PC-9 (cell line): ENCODE results near the gene GLI1. TPM values are rescaled to one million over a fixed set of nuclear protein-coding genes. Genes with fewer than 3 reads are reported as not detected.
A peak's percentile ranks its signal among the peaks of the same experiment; 100 is the strongest.
"Not testable (repeated sequence)": the region's sequence is repeated elsewhere in the genome, so short reads cannot be mapped to it uniquely, and the experiment has no call there.

Experiments
- BruUV-seq: library from RNA; stranded (reverse); fragments of 400-500 nt; replicated peaks from 2 replicates; lab custom pipeline; 2021; lab: Mats Ljungman, UMichigan
- CTCF ChIA-PET: fragments of 300-600 bp; sonication (Branson Sonifier 250); formaldehyde crosslinking; loops from one replicate; lab custom pipeline; 2022; ENCODE audit warnings: antibody characterized with exemption; lab: Charles Lee
- POLR2A ChIA-PET: fragments of 300-600 bp; sonication (Branson Sonifier 250); formaldehyde crosslinking; loops from one replicate; lab custom pipeline; 2022; ENCODE audit warnings: antibody characterized with exemption; ENCODE audit not compliant: unreplicated experiment; lab: Charles Lee
- DNase-seq, 2 experiments: peaks; one replicate each; pipeline versions ENCODE4 v3.0.0 to v3.0.0-alpha.2; 2015 to 2022; ENCODE audit warnings: mixed read lengths in 1 of 2
- H2AFZ ChIP-seq: fragments of 200-600 bp; sonication (generic); 2 replicates; pipeline ENCODE4 v1.8.1; 2017; ENCODE audit warnings: antibody characterized with exemption
- H3F3A ChIP-seq: fragments of 200-600 bp; sonication (generic); 2 replicates; pipeline ENCODE4 v1.8.1; 2017; ENCODE audit warnings: antibody characterized with exemption, mild to moderate bottlenecking, low read depth; ENCODE audit not compliant: insufficient read depth
- H3K27ac ChIP-seq: fragments of 200-600 bp; sonication (generic); 2 replicates; pipeline ENCODE4 v1.6.1; 2016; ENCODE audit warnings: mixed run types
- H3K27me3 ChIP-seq: fragments of 200-600 bp; sonication (generic); 2 replicates; pipeline ENCODE4 v1.6.1; 2016; ENCODE audit warnings: low read depth, mixed run types; ENCODE audit not compliant: insufficient read depth
- H3K36me3 ChIP-seq: fragments of 200-600 bp; sonication (generic); 2 replicates; pipeline ENCODE4 v1.6.1; 2016; ENCODE audit warnings: low read depth, mixed run types
- H3K4me1 ChIP-seq: fragments of 200-600 bp; sonication (generic); replicated peaks from 2 replicates; pipeline ENCODE4 v1.6.1; 2016; ENCODE audit warnings: mixed run types; ENCODE audit not compliant: insufficient read depth
- H3K4me2 ChIP-seq: fragments of 200-600 bp; sonication (generic); 2 replicates; pipeline ENCODE4 v1.6.1; 2017; ENCODE audit warnings: mixed run types
- H3K4me3 ChIP-seq: fragments of 200-600 bp; sonication (generic); 2 replicates; pipeline ENCODE4 v1.6.1; 2016; ENCODE audit warnings: mixed run types
- H3K79me2 ChIP-seq: fragments of 200-600 bp; sonication (generic); 2 replicates; pipeline ENCODE4 v1.6.1; 2017; ENCODE audit warnings: low read depth, mixed run types
- H3K9me2 ChIP-seq: fragments of 200-600 bp; sonication (generic); 2 replicates; pipeline ENCODE4 v1.8.1; 2017; ENCODE audit warnings: mild to moderate bottlenecking; ENCODE audit not compliant: insufficient read depth
- H3K9me3 ChIP-seq: fragments of 200-600 bp; sonication (generic); 2 replicates; pipeline ENCODE4 v1.8.1; 2016; ENCODE audit warnings: low read depth; ENCODE audit not compliant: insufficient read depth
- H4K20me1 ChIP-seq: fragments of 200-600 bp; sonication (generic); 2 replicates; pipeline ENCODE4 v1.8.1; 2017; ENCODE audit not compliant: insufficient read depth
- EZH2 ChIP-seq: fragments of 200-600 bp; sonication (generic); IDR thresholded peaks from 2 replicates; pipeline ENCODE4 v1.8.0; 2017; ENCODE audit warnings: antibody characterized with exemption, low read depth
- intact Hi-C: fragments of 100-400 bp; cut with micrococcal nuclease; formaldehyde crosslinking; loops from one replicate; pipeline ENCODE4 v1.10.0; 2022; ENCODE audit not compliant: unreplicated experiment
- total RNA-seq: library from RNA; stranded (reverse); gene quantifications from 2 replicates; pipeline ENCODE4 v1.2.3, GENCODE V29; 2021
- TF ChIP-seq, protein P1 (sequence below): fragments of 200-600 bp; sonication (generic); conservative IDR thresholded peaks from 2 replicates; pipeline ENCODE4 v1.6.1; 2017; ENCODE audit warnings: mixed run types, antibody characterized with exemption, mild to moderate bottlenecking, moderate library complexity

Gene GLI1
- total RNA-seq, 1 experiment from 2014 or later = not detected

DNA sequence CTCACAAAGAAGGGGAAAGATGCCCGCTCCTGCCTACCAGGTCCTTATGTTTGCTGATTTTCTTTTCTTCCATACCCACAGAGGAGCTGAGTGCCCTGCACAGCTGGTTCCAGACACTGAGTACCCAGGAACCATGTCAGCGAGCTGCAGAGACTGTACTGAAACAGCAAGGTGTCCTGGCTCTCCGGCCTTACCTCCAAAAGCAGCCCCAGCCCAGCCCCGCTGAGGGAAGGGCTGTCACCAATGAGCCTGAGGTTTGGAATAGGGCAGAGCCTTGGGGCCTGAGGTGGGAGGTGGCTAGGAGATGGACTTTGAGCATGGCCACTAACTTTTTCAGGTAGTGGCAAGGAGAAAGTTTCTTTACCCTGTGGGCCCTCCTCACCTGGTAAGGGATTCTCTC is 30.5 kb downstream of the GLI1 start:
- no peak overlapping the region for H3K4me3 ChIP-seq
- ChIA-PET POLR2A (no interaction called here), CTCF (no interaction called here)
- no peak for TF ChIP-seq EZH2
- TF ChIP-seq, protein P1, sequence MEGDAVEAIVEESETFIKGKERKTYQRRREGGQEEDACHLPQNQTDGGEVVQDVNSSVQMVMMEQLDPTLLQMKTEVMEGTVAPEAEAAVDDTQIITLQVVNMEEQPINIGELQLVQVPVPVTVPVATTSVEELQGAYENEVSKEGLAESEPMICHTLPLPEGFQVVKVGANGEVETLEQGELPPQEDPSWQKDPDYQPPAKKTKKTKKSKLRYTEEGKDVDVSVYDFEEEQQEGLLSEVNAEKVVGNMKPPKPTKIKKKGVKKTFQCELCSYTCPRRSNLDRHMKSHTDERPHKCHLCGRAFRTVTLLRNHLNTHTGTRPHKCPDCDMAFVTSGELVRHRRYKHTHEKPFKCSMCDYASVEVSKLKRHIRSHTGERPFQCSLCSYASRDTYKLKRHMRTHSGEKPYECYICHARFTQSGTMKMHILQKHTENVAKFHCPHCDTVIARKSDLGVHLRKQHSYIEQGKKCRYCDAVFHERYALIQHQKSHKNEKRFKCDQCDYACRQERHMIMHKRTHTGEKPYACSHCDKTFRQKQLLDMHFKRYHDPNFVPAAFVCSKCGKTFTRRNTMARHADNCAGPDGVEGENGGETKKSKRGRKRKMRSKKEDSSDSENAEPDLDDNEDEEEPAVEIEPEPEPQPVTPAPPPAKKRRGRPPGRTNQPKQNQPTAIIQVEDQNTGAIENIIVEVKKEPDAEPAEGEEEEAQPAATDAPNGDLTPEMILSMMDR = no peak
- peaks cover 35% of the 10 kb centered on the region; the same call in 1 of the 2 replicates for H3F3A ChIP-seq
- DNase-seq = no peak
- H3K79me2 ChIP-seq = peaks cover 41% of the 10 kb centered on the region
- H3K36me3 ChIP-seq = peaks cover 43% of the 10 kb centered on the region
- H4K20me1 ChIP-seq = peaks cover 37% of the 10 kb centered on the region
- H3K9me3 ChIP-seq = no peaks in the 10 kb centered on the region
- H3K4me2 ChIP-seq = 0 out of 2 replicates have a peak overlapping the region, but pooled peaks have one; percentile 98
- intact Hi-C loops = no loop called here
- H3K27ac ChIP-seq = no peak overlapping the region
- no TSS peak for BruUV-seq
- H2AFZ ChIP-seq = no peak overlapping the region
- no peaks in the 10 kb centered on the region for H3K9me2 ChIP-seq
- no peaks in the 10 kb centered on the region; the same call in 1 of the 2 replicates for H3K4me1 ChIP-seq
- no peaks in the 10 kb centered on the region for H3K27me3 ChIP-seq

DNA sequence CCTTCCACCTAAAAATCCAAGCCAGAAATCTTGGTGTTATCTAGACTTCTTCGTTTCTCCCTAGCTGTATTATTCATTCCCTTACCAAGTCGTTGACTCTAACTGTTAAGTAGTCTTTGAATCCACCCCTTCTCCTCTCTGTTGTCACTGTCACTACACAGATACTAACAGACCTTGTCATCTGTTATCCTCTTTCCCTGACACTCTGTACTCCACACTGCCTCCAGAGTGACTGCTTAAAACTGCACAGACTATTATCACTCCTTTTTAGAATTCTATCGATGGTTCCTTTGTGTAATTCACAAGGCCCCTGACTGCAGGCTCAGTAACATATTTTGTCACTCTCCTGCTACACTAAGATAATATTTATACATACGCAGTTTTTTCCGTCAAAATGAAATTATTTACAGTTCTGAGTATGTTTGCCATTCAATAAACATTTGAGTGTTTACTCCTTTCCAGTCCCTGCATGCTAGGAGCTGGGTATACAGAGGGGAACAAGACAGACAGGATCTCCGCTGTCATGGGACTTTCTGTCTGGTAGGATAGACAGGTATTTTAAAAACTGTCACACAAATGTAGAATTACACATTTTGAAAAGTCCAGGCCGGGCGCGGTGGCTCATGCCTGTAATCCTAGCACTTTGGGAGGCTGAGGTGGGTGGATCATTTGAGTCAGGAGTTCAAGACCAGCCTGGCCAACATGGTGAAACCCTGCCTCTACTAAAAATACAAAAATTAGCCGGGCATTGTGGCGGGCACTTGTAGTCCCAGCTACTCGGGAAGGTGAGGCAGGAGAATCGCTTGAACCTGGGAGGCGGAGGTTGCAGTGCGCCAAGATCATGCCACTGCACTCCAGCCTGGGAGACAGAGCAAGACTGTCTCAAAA is 32.1 kb downstream of the GLI1 start:
- TF ChIP-seq EZH2 = no peak
- TF ChIP-seq, protein P1 = 0 out of 2 replicates have a peak, but pooled peaks have one; percentile 27
- H2AFZ ChIP-seq = no peak overlapping the region
- BruUV-seq = no TSS peak
- no peak overlapping the region for H3K4me2 ChIP-seq
- ChIA-PET CTCF (no interaction called here), POLR2A (no interaction called here)
- no peak overlapping the region for H3K4me3 ChIP-seq
- H3K27ac ChIP-seq = no peak overlapping the region
- no peaks in the 10 kb centered on the region; the same call in 1 of the 2 replicates for H3K4me1 ChIP-seq
- no peaks in the 10 kb centered on the region for H3K27me3 ChIP-seq
- H4K20me1 ChIP-seq = peaks cover 41% of the 10 kb centered on the region
- H3K9me3 ChIP-seq = no peaks in the 10 kb centered on the region
- H3K36me3 ChIP-seq = peaks cover 43% of the 10 kb centered on the region
- DNase-seq = no peak
- intact Hi-C loops = no loop called here
- H3K79me2 ChIP-seq = peaks cover 41% of the 10 kb centered on the region
- peaks cover 35% of the 10 kb centered on the region; the same call in 1 of the 2 replicates for H3F3A ChIP-seq
- no peaks in the 10 kb centered on the region for H3K9me2 ChIP-seq

DNA sequence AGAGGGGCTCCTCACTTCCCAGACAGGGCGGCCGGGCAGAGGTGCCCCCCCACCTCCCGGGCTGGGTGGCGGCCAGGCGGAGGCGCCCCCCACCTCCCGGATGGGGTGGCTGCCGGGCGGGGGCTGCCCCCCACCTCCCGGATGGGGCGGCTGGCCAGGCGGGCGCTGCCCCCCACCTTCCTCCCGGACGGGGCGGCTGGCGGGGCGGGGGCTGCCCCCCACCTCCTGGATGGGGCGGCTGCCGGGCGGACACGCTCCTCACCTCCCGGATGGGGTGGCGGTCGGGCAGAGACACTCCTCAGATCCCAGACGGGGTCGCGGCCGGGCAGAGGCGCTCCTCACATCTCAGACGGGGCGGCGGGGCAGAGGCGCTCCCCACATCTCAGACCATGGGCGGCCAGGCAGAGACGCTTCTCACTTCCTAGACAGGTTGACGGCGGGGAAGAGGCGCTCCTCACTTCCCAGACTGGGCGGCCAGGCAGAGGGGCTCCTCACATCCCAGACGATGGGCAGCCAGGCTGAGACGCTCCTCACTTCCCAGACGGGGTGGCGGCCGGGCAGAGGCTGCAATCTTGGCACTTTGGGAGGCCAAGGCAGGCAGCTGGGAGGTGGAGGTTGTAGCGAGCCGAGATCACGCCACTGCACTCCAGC is 35.6 kb downstream of the GLI1 start:
- H3K9me2 ChIP-seq, BruUV-seq, H3K9me3 ChIP-seq, CTCF ChIA-PET, intact Hi-C loops, H3K4me1 ChIP-seq, H3K4me3 ChIP-seq, H3K27me3 ChIP-seq, H2AFZ ChIP-seq, H3K27ac ChIP-seq, POLR2A ChIA-PET, DNase-seq, H3K4me2 ChIP-seq: not testable (repeated sequence)
- Histone ChIP-seq H4K20me1 (peaks cover 52% of the 10 kb centered on the region), H3K36me3 (peaks cover 42% of the 10 kb centered on the region), H3F3A (peaks cover 24% of the 10 kb centered on the region; the same call in 1 of the 2 replicates), H3K79me2 (peaks cover 18% of the 10 kb centered on the region)
